Measurements from ENCODE around the gene CLIP1.
A peak's percentile ranks its signal among the peaks of the same experiment; 100 is the strongest.
"Not testable (repeated sequence)": the region's sequence is repeated elsewhere in the genome, so short reads cannot be mapped to it uniquely, and the experiment has no call there.

CLIP1 gene

DNA sequence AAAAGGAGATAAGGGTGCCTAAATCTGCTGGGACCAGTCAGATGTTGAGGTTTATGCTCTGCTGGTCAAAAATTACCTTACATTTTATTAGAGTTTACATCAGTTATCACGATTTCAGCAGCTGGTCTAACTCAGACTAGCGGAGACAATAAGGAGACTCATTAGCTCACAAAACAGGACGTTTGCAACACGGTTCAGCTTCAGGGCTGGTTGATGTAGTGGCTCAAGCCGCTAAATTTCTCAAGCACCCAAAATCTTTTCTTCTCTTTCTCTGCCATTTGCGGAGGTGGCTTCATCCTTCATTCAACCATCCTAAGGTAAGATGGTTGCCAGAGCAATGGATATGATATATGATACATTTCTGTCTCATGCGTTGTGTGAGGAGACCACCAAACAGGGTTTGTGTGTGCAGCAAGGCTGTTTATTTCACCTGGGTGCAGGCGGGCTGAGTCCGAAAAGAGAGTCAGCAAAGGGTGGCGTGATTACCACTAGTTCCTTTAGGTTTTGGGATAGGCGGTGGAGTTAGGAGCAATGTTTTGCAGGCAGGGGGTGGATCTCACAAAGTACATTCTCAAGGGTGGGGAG lies 30.3 kb upstream of the CLIP1 start:
- DNase-seq (ENCODE audit: low spot score) = no peak
- no peak overlapping the region for H3K27ac ChIP-seq
- ChIA-PET POLR2A (ENCODE audit: low non-redundant PET) (interaction anchor here (0.9 kb wide), 1 partner anchor 12 kb away, joined by 4 read pairs; no protein-coding TSS in a partner anchor), CTCF (interaction anchor here (0.5 kb wide), 1 partner anchor 11 kb away, joined by 3 read pairs; no protein-coding TSS in a partner anchor)
- TF ChIP-seq, protein P1, sequence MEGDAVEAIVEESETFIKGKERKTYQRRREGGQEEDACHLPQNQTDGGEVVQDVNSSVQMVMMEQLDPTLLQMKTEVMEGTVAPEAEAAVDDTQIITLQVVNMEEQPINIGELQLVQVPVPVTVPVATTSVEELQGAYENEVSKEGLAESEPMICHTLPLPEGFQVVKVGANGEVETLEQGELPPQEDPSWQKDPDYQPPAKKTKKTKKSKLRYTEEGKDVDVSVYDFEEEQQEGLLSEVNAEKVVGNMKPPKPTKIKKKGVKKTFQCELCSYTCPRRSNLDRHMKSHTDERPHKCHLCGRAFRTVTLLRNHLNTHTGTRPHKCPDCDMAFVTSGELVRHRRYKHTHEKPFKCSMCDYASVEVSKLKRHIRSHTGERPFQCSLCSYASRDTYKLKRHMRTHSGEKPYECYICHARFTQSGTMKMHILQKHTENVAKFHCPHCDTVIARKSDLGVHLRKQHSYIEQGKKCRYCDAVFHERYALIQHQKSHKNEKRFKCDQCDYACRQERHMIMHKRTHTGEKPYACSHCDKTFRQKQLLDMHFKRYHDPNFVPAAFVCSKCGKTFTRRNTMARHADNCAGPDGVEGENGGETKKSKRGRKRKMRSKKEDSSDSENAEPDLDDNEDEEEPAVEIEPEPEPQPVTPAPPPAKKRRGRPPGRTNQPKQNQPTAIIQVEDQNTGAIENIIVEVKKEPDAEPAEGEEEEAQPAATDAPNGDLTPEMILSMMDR (conservative IDR thresholded peaks at IDR 0.05; ENCODE audit: low read depth) = no peak

DNA sequence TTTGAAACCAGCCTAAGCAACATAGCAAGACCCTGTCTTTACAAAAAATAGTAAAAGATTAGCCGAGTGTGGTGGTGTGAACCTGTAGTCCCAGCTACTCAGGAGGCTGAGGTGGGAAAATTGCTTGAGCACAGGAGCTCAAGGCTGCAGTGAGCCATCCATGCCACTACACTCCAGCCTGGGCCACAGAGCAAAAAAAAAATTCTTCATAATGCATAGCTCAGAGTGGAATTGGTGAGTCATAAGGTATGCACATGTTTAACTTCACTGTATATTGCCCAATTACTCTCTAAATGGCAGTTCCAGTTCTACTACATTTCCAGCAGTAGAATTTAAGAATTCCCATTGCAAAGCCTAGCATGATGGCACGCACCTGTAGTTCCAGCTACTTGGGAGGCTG lies 26.8 kb upstream of the CLIP1 start:
- DNase-seq (ENCODE audit: low spot score) = peak; percentile 79
- TF ChIP-seq, protein P1 (conservative IDR thresholded peaks at IDR 0.05; ENCODE audit: low read depth) = no peak
- ChIA-PET POLR2A (ENCODE audit: low non-redundant PET) (no interaction called here), CTCF (interaction anchor here (0.7 to 1.0 kb wide), 3 partner anchors 26 to 56 kb away, joined by 3 read pairs; no protein-coding TSS in a partner anchor)
- peak overlapping the region; percentile 39; the same call in 1 of the 2 replicates for H3K27ac ChIP-seq

DNA sequence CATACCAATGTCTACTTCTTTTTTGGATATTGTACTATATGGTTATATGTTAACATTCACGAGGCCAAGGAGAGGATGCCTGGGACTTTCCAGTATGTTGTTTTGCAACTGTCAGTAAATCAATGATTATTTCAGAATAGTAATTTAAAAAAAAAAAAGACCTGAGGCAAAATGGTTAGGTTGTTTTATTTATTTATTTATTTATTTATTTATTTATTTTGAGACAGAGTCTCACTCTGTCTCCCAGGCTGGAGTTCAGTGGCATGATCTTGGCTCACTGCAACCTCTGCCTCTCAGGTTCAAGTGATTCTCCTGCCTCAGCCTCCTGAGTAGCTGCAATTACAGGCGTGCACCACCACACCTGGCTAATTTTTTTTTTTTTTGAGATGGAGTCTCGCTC lies 25.4 kb upstream of the CLIP1 start:
- H3K27ac ChIP-seq; POLR2A ChIA-PET (ENCODE audit: low non-redundant PET); DNase-seq (ENCODE audit: low spot score): not testable (repeated sequence)
- CTCF ChIA-PET = interaction anchor here (0.6 kb wide), 3 partner anchors 22 to 111 kb away, joined by 4 read pairs; no protein-coding TSS in a partner anchor

DNA sequence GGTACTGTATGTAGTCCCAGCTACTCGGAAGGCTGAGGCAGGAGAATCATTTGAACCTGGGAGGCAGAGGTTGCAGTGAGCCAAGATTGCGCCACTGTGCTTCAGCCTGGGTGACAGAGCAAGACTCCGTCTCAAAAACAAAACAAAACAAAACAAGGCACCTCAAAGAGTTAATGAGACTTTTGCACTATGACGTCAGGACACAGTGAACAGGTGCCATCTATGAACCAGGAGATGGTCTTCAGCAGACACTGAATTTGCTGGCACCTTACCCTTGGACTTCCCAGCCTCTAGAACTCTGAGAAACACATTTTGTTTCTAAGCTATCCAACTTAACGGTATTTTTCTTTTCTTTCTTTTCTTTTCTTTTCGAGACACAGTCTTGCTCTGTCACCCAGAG lies 23.9 kb upstream of the CLIP1 start:
- POLR2A ChIA-PET (ENCODE audit: low non-redundant PET); DNase-seq (ENCODE audit: low spot score): not testable (repeated sequence)
- H3K27ac ChIP-seq = peak overlapping the region; percentile 55
- CTCF ChIA-PET = interaction anchor here (0.7 kb wide), 1 partner anchor 75 kb away, joined by 4 read pairs; no protein-coding TSS in a partner anchor

DNA sequence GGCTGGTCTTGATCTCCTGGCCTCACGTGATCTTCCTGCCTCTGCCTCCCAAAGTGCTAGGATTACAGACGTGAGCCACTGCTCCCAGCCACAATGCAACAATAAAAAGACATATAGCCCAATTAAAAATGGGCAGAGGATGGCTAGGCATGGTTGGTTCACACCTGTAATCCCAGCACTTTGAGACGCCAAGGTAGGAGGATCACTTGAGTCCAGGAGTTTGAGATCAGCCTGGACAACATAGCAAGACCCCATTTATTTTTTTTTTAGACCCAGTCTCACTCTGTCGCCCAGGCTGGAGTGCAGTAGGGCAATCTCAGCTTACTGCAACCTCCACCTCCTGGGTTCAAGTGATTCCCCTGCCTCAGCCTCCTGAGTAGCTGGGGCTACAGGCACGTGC lies 21.6 kb upstream of the CLIP1 start:
- POLR2A ChIA-PET (ENCODE audit: low non-redundant PET); DNase-seq (ENCODE audit: low spot score); CTCF ChIA-PET; H3K27ac ChIP-seq: not testable (repeated sequence)

DNA sequence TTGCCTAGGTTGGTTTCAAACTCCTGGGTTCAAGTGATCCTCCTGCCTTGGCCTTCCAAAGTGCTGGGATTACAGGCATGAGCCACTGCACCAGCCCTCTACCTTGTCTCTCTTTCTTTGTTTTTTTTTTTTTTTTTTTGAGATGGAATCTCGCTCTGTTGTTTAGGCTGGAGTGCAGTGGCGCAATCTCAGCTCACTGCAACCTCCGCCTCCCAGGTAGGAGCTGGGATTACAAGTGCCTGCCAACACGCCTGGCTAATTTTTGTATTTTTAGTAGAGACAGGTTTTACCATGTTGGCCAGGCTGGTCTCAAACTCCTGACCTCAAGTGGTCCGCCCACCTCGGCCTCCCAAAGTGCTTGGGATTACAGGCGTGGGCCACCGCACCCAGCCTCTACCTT lies 16.4 kb upstream of the CLIP1 start:
- H3K27ac ChIP-seq; CTCF ChIA-PET; POLR2A ChIA-PET (ENCODE audit: low non-redundant PET); DNase-seq (ENCODE audit: low spot score): not testable (repeated sequence)

DNA sequence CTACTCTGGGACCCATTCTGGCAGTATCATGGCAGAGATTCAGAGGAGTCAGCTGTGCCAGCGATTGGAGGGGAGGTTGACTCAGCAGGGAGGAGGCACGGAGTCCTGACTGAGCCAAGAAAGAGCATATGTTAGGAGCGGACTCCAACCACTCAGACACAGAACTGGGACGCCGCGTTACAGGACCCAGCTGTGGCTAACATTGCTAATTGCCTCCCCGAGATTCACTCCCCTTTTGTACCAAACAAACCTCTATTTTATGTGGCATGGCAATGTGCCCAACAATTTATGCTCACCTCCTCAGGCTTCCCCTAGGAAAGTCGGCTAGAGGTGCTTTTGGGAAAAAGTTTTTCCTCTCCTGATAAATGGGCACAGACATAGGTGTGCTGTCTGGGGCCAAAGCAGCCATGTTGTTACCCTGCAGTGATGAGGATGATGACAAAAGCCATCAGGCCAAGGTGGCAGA lies 15.2 kb upstream of the CLIP1 start:
- ChIA-PET CTCF (interaction anchor here (0.7 to 0.9 kb wide), 2 partner anchors 38 to 71 kb away, joined by 3 read pairs; no protein-coding TSS in a partner anchor), POLR2A (ENCODE audit: low non-redundant PET) (no interaction called here)
- TF ChIP-seq, protein P1 (conservative IDR thresholded peaks at IDR 0.05; ENCODE audit: low read depth) = no peak

DNA sequence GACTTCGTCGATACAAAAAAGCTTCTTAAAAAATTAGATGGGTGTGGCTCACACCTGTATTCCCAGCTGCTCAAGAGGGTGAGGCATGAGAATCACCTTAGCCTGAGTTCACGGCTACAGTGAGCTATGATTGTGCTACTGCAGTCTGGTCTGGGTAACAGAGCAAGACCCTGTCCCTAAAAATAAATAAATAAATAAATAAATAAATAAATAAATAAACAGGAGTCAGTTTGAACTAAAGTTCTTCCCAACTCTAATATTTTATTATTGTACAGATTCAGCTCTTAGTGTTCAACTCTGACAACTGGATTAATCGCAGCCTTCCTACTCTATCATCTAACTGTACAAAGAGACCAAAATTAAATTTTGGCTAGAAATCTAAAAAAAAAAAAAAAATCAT lies 12.7 kb upstream of the CLIP1 start:
- POLR2A ChIA-PET (ENCODE audit: low non-redundant PET) = no interaction called here
- TF ChIP-seq, protein P1 (conservative IDR thresholded peaks at IDR 0.05; ENCODE audit: low read depth) = no peak
- CTCF ChIA-PET = no interaction called here
- no peak for DNase-seq (ENCODE audit: low spot score)
- H3K27ac ChIP-seq = no peak overlapping the region

More for the DNA sequence above, 15.2 kb upstream of the CLIP1 start:
- H3K27ac ChIP-seq = peak overlapping the region; percentile 63
- peak; percentile 60 for DNase-seq (ENCODE audit: low spot score)

DNA sequence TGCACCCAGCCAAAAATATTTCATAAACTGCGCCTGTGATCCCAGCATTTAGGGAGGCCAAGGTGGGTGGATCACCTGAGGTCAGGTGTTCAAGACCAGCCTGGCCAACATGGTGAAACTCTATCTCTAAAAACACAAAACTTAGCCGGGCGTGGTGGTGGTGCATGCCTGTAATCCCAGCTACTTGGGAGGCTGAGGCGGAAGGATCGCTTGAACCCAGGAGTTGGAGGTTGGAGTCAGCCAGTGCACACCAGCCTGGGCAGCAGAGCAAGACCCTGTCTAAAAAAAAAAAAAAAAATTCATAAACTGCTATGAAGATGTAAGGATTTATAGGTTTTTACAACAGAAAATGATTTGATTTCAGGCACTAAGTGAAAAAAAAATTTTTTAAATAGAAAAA lies 6.6 kb upstream of the CLIP1 start:
- H3K27ac ChIP-seq; POLR2A ChIA-PET (ENCODE audit: low non-redundant PET); CTCF ChIA-PET; DNase-seq (ENCODE audit: low spot score): not testable (repeated sequence)

All from RWPE1 (cell line).